Choroid plexus epithelial cell (primary cell): ENCODE data around the gene FHOD1.
A peak's percentile ranks its signal among the peaks of the same experiment; 100 is the strongest.

Experiments
- DNase-seq: peaks from one replicate; pipeline ENCODE4 v3.0.0-alpha.2; 2010; ENCODE audit warnings: low read depth
- H3K4me3 ChIP-seq: 2 replicates; pipeline ENCODE4 v1.5.1; 2011; ENCODE audit warnings: low read depth, mild to moderate bottlenecking, control low read depth, low read length, moderate library complexity
- TF ChIP-seq, protein P1 (sequence below): conservative IDR thresholded peaks from 2 replicates; pipeline ENCODE4 v1.5.1; 2011; ENCODE audit warnings: low read depth, mild to moderate bottlenecking, control low read depth, inconsistent platforms, low read length, moderate library complexity

The FHOD1 gene

DNA sequence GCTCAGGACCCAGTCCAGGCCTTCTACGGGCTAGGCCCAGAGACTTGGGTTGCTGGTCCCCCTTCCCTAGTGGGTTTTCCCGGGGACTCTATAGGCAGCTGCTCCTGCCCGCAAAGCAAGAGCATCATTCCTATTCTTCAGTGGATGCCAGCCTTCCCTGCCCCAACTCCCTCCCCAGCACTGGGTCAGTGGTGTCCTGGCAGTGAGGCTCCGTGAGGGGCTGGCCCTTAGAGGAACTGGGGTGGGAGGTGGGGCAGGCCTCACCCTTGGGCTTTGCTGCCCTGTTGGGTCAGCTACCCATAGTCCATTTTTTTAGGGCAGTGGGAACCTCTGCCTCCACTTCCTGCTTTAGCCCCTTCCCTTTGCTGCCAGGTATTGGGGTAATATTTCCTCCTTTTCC is 24.2 kb upstream of the FHOD1 start:
- no peak overlapping the region for H3K4me3 ChIP-seq
- no peak for DNase-seq
- TF ChIP-seq, protein P1, sequence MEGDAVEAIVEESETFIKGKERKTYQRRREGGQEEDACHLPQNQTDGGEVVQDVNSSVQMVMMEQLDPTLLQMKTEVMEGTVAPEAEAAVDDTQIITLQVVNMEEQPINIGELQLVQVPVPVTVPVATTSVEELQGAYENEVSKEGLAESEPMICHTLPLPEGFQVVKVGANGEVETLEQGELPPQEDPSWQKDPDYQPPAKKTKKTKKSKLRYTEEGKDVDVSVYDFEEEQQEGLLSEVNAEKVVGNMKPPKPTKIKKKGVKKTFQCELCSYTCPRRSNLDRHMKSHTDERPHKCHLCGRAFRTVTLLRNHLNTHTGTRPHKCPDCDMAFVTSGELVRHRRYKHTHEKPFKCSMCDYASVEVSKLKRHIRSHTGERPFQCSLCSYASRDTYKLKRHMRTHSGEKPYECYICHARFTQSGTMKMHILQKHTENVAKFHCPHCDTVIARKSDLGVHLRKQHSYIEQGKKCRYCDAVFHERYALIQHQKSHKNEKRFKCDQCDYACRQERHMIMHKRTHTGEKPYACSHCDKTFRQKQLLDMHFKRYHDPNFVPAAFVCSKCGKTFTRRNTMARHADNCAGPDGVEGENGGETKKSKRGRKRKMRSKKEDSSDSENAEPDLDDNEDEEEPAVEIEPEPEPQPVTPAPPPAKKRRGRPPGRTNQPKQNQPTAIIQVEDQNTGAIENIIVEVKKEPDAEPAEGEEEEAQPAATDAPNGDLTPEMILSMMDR: no peak

DNA sequence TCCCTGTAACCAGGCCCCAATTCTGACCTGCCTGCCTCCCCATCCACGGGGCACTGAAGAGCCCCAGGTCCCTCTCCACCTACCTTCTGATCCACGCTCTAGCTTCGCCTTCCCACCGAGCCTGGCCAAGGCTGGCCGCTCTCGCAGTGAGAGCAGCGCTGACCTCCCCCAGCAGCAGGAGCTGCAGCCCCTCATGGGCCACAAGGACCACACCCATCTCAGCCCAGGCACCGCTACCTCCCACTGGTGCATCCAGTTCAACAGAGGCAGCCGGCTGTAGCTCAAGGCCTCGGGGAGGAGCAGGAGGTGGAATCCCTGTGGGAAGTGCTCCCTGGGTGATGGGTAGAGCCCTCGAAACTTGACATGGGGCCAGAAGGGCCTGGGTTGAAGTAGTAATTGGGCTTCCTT is 23.7 kb upstream of the FHOD1 start:
- TF ChIP-seq, protein P1: no peak
- no peak overlapping the region for H3K4me3 ChIP-seq
- no peak for DNase-seq

DNA sequence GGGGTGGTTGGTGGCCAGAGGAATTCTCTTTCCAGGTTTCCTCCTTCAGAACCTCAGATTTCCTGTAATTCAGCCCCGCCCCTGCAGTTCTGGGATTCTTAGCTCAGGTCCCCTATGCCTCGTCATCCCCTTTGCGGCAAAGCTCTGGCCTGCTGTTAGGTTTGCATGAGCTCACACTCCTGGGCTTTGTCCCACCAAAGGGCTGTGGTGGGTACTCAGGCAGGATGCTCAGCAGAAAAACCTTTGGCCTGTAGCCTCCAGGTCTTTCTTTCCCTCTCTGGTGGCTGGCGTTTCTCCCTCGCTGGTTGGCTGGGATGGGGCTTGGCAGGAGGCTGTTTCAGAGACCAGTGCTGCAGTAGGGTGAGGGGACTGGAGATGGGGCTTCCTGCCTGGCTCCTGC is 22.5 kb upstream of the FHOD1 start:
- DNase-seq: peak; percentile 49
- no peak overlapping the region for H3K4me3 ChIP-seq

DNA sequence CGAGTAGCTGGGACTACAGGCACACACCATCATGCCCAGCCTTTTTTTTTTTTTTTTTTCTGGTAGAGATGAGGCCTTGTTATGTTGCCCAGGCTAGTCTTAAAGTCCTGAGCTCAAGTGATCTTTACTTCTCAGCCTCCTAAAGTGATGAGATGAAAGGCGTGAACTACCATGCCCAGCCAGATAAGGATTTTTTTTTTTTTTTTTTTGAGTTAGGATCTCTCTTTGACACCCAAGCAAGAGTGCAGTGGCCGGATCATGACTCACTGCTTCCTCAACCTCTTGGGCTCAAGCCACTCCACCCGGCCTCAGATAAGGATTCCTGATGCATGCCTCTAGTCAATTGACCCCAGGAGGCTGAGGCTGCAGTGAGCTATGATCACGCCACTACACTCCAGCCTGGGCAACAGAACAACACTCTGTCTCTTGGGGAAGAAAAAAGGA is 20.9 kb upstream of the FHOD1 start:
- no peak overlapping the region for H3K4me3 ChIP-seq
- TF ChIP-seq, protein P1: no peak
- DNase-seq: peak; percentile 84

More for the DNA sequence above, 22.5 kb upstream of the FHOD1 start:
- TF ChIP-seq, protein P1: no peak

DNA sequence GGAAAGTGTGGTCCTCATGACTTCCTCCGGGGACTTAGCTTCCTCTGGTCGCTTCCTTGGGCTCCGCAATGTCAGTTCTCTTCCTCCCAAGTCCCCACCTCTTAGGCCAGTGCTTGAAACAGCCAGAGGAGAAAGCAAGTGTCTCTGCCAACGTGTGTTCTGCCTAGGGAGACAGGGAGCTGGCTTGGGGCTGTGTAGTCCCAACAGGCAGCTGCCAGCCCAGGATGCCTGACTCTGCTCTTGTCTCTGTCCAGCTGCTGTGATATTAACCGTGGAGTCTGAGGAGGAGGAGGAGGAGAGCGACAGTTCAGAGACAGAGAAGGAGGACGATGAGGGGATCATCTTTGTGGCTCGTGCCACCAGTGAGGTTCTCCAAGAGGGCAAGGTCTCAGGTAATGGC is 18.6 kb upstream of the FHOD1 start:
- TF ChIP-seq, protein P1: no peak
- no peak for DNase-seq
- H3K4me3 ChIP-seq: no peak overlapping the region

DNA sequence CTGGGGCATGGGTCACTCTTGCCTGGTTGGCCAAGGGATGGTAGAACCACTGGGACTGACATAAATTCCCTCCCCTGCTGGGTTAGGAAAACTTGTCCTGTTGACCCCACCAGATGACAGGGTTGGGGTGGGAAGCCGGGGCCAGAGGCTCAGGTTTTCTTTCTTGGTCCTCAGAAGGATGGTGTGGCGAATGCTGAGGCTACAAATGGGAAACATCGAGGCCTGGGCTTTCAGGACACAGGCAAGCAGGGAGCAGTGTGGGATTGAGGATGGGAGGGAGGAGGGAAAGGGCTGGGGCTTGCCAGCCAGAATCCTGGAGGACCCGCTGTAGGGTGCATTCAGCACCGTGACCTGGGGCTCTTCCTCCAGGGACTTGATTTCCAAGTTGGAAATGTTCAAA is 17.6 kb upstream of the FHOD1 start:
- TF ChIP-seq, protein P1: no peak
- no peak for DNase-seq

DNA sequence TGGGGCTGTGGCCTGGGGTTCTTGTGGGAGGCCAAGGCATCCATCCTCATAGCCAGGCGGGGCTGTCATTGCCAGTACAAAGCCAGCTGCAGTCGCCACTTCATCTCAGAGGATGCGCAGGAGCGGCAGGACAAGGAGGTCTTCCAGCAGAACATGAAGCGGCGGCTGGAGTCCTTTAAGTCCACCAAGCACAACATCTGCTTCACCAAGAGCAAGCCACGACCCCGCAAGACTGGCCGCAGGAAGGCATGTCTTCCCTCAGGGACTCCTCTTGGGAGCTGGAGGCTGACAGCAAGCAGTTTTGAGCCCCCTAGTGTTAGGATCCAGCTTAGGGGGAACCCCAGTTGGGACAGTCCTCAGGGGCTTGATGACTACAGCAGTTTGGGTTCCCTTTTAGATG is 17.0 kb upstream of the FHOD1 start:
- DNase-seq: no peak
- TF ChIP-seq, protein P1: peak; percentile 41

More for the DNA sequence above, 17.6 kb upstream of the FHOD1 start:
- H3K4me3 ChIP-seq: no peak overlapping the region

More for the DNA sequence above, 17.0 kb upstream of the FHOD1 start:
- H3K4me3 ChIP-seq: no peak overlapping the region
